ENCODE measurements around the gene IZUMO4.

The IZUMO4 gene

DNA sequence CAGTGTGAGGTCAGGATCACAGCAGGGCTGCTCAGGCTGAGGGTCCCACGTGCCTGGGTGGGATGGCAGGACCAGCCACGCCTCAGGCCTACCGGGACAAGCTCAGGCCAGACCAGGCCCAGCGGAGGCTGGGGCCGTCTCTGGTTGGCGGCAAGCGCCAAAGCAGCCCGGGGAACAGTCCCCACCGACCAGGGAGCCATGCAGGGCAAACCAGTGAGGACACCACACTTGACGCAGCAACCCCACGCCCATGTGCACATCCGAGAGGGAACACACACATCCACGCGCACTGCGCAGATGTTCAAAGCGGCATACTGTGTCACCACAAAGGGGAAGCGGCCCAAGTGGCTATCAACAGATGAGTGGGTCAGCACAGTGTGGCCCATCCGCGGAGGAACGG is 15.2 kb downstream of the IZUMO4 start:
- TF ChIP-seq, protein P1, sequence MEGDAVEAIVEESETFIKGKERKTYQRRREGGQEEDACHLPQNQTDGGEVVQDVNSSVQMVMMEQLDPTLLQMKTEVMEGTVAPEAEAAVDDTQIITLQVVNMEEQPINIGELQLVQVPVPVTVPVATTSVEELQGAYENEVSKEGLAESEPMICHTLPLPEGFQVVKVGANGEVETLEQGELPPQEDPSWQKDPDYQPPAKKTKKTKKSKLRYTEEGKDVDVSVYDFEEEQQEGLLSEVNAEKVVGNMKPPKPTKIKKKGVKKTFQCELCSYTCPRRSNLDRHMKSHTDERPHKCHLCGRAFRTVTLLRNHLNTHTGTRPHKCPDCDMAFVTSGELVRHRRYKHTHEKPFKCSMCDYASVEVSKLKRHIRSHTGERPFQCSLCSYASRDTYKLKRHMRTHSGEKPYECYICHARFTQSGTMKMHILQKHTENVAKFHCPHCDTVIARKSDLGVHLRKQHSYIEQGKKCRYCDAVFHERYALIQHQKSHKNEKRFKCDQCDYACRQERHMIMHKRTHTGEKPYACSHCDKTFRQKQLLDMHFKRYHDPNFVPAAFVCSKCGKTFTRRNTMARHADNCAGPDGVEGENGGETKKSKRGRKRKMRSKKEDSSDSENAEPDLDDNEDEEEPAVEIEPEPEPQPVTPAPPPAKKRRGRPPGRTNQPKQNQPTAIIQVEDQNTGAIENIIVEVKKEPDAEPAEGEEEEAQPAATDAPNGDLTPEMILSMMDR (IDR thresholded peaks at IDR 0.05; ENCODE audit: low read length): no peak
- no peak for TF ChIP-seq EZH2 (optimal IDR thresholded peaks at IDR 0.05; ENCODE audit: low read depth, low read length)
- TF ChIP-seq EZH2phosphoT487 (IDR thresholded peaks at IDR 0.05; ENCODE audit: low read length): no peak
- Histone ChIP-seq H3K27me3 (replicated peaks; ENCODE audit: insufficient read depth, low read length) (no peaks in the 10 kb centered on the region), H3K9me3 (replicated peaks; ENCODE audit: insufficient read depth, low read length) (no peaks in the 10 kb centered on the region), H3K27ac (ENCODE audit: low read length) (no peak overlapping the region), H3K4me1 (ENCODE audit: low read length) (no peaks in the 10 kb centered on the region), H3K9me2 (replicated peaks; ENCODE audit: insufficient read depth, low read length) (no peaks in the 10 kb centered on the region), H3K4me3 (ENCODE audit: low read length) (no peak overlapping the region), H3K36me3 (replicated peaks; ENCODE audit: insufficient read depth, low read length) (peaks cover 23% of the 10 kb centered on the region), H4K20me1 (ENCODE audit: insufficient read depth, low read length) (no peaks in the 10 kb centered on the region), H3K79me2 (ENCODE audit: low read length) (no peaks in the 10 kb centered on the region), H3K4me2 (ENCODE audit: low read depth, low read length) (no peak overlapping the region), H2AFZ (ENCODE audit: low read length) (no peak overlapping the region), H3K9ac (ENCODE audit: low read length) (no peak overlapping the region), H3F3A (ENCODE audit: insufficient read depth, low read length) (no peaks in the 10 kb centered on the region)
- no peak for DNase-seq

DNA sequence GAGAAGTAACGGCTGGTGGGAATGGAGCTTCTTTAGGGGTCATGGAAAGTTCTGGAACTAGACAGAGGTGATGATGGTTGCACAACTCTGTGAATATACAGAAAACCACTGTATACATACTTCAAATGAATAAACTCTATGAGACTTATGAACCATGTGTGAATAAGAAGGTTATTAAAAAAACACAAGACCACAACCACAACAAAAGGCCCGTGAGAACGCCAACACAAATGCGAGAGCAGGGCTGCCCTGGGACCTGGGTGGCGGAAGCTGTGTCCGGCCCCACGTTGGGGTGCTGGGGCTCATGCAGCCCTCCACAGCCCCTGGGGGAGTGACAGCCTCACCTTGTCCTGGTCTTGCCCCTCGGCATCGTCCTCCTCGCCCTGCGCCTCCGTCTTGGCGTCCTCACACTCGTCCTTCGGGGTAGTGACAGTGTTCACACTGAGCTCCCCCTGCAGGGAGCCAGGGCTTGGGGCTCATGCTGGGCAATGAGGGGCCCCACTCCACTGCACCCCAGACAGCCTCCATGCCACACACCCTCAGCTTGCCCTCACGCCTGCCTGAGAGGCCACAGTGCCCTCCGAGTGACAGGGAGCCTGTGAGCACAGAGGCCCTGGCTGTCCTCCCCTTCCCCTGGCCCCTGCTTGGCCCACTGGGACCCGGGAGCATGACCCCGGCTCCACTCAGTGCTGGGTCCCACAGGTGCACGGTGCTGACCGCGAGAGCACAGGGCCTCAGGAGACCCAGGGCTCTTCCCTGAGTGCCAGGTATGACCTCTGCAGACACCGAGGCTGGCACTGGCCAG is 16.0 kb downstream of the IZUMO4 start:
- no peaks in the 10 kb centered on the region for H3F3A ChIP-seq (ENCODE audit: insufficient read depth, low read length)
- H2AFZ ChIP-seq (ENCODE audit: low read length): no peak overlapping the region
- no peaks in the 10 kb centered on the region for H3K4me1 ChIP-seq (ENCODE audit: low read length)
- no peaks in the 10 kb centered on the region for H3K27me3 ChIP-seq (replicated peaks; ENCODE audit: insufficient read depth, low read length)
- no peak overlapping the region for H3K9ac ChIP-seq (ENCODE audit: low read length)
- no peak for DNase-seq
- H3K27ac ChIP-seq (ENCODE audit: low read length): no peak overlapping the region
- TF ChIP-seq EZH2phosphoT487 (IDR thresholded peaks at IDR 0.05; ENCODE audit: low read length) (no peak), EZH2 (optimal IDR thresholded peaks at IDR 0.05; ENCODE audit: low read depth, low read length) (no peak)
- TF ChIP-seq, protein P1 (IDR thresholded peaks at IDR 0.05; ENCODE audit: low read length): no peak
- H3K9me3 ChIP-seq (replicated peaks; ENCODE audit: insufficient read depth, low read length): no peaks in the 10 kb centered on the region
- peaks cover 28% of the 10 kb centered on the region for H3K36me3 ChIP-seq (replicated peaks; ENCODE audit: insufficient read depth, low read length)
- no peaks in the 10 kb centered on the region for H3K9me2 ChIP-seq (replicated peaks; ENCODE audit: insufficient read depth, low read length)
- H3K4me2 ChIP-seq (ENCODE audit: low read depth, low read length): no peak overlapping the region
- H3K4me3 ChIP-seq (ENCODE audit: low read length): no peak overlapping the region
- no peaks in the 10 kb centered on the region; the same call in 1 of the 2 replicates for H3K79me2 ChIP-seq (ENCODE audit: low read length)
- H4K20me1 ChIP-seq (ENCODE audit: insufficient read depth, low read length): no peaks in the 10 kb centered on the region

DNA sequence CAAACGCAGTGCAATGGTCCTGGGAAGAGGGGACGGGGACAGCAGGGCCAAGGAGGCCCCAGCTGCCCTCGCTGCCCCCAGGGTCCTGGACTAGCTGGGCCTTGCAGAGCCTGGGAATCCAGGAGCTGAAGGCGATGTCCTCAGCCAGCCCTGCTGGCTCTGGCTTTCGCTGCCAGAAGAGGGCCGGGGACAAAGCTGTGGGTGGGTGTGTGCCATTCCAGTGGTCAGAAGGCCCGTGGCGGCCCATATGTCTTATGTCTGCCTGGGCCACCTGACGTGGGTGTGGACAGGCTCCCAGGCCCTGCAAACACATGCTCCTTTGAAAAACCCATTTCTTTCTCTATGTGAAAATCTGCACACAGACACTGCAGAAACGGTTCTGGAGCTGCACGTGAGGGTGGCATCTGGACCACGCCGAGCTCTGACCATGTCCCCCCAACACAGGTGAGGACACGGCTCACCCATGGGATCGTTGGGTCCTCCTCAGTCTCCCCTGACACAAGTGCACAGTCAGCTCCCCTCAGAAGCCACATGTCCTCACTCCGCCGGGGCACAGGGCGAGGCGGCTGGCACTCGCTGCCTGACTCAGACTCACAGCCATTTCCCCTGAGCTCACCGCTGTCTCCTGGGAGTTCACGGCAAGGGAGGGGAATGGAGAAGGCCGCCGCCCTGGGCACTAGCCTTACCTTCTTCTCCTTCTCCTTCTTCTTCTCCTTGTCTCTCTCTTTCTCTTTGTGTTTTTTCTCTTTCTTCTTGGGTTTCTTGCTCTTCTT is 16.9 kb downstream of the IZUMO4 start:
- no peak for DNase-seq

More for the DNA sequence above, 16.9 kb downstream of the IZUMO4 start:
- Histone ChIP-seq H3K79me2 (ENCODE audit: low read length) (peaks cover 2% of the 10 kb centered on the region; the same call in 1 of the 2 replicates), H3K27me3 (replicated peaks; ENCODE audit: insufficient read depth, low read length) (no peaks in the 10 kb centered on the region), H3K36me3 (replicated peaks; ENCODE audit: insufficient read depth, low read length) (peaks cover 26% of the 10 kb centered on the region), H3F3A (ENCODE audit: insufficient read depth, low read length) (no peaks in the 10 kb centered on the region), H3K27ac (ENCODE audit: low read length) (no peak overlapping the region), H3K9me2 (replicated peaks; ENCODE audit: insufficient read depth, low read length) (no peaks in the 10 kb centered on the region), H3K9me3 (replicated peaks; ENCODE audit: insufficient read depth, low read length) (no peaks in the 10 kb centered on the region), H4K20me1 (ENCODE audit: insufficient read depth, low read length) (no peaks in the 10 kb centered on the region), H3K4me1 (ENCODE audit: low read length) (no peaks in the 10 kb centered on the region), H2AFZ (ENCODE audit: low read length) (no peak overlapping the region), H3K9ac (ENCODE audit: low read length) (no peak overlapping the region), H3K4me2 (ENCODE audit: low read depth, low read length) (no peak overlapping the region), H3K4me3 (ENCODE audit: low read length) (no peak overlapping the region)
- TF ChIP-seq EZH2phosphoT487 (IDR thresholded peaks at IDR 0.05; ENCODE audit: low read length) (no peak), EZH2 (optimal IDR thresholded peaks at IDR 0.05; ENCODE audit: low read depth, low read length) (no peak)
- TF ChIP-seq, protein P1 (IDR thresholded peaks at IDR 0.05; ENCODE audit: low read length): no peak
